NB4 (cell line): ENCODE data around the gene GAS7.

Source experiments
- DNase-seq: peaks from one replicate; pipeline ENCODE4 v3.0.0; 2010; ENCODE audit warnings: low read depth
- H3K4me3 ChIP-seq: one replicate; pipeline ENCODE4 v1.5.1; 2011; ENCODE audit warnings: mild to moderate bottlenecking, low read depth, low read length, moderate library complexity
- CTCF ChIP-seq: IDR thresholded peaks from one replicate; pipeline ENCODE4 v1.5.1; 2012; ENCODE audit warnings: low read depth, low read length
- MAX ChIP-seq: IDR thresholded peaks from 2 replicates; pipeline ENCODE4 v1.6.1; 2011; ENCODE audit warnings: low read depth, low read length
- MYC ChIP-seq: IDR thresholded peaks from 2 replicates; pipeline ENCODE4 v1.6.1; 2011; ENCODE audit warnings: low read depth, low read length
- POLR2A ChIP-seq: IDR thresholded peaks from 2 replicates; pipeline ENCODE4 v1.6.1; 2011; ENCODE audit warnings: mild to moderate bottlenecking; ENCODE audit not compliant: insufficient read length; ENCODE audit errors: extremely low read depth

The GAS7 gene

GRCh38 chr17:9908649-9909042 lies 289.8 kb downstream of the GAS7 start:
- no peak for TF ChIP-seq MYC
- no peak for TF ChIP-seq MAX
- no peak for TF ChIP-seq CTCF
- no peak for TF ChIP-seq POLR2A
- H3K4me3 ChIP-seq: no peak overlapping the region
- no peak for DNase-seq

- no peak overlapping the region for H3K4me3 ChIP-seq
- DNase-seq: no peak
- no peak for TF ChIP-seq MYC
- no peak for TF ChIP-seq MAX
- no peak for TF ChIP-seq POLR2A
- TF ChIP-seq CTCF: no peak
Observed at GRCh38 chr17:9907883-9908648, 290.3 kb downstream of the GAS7 start.

- TF ChIP-seq MAX (no peak), MYC (no peak), CTCF (no peak), POLR2A (no peak)
- H3K4me3 ChIP-seq: no peak overlapping the region
- no peak for DNase-seq
Observed at GRCh38 chr17:9907131-9907530, 291.3 kb downstream of the GAS7 start.

GRCh38 chr17:9906616-9907015 lies 291.8 kb downstream of the GAS7 start:
- TF ChIP-seq MAX (no peak), POLR2A (no peak), MYC (no peak), CTCF (no peak)
- H3K4me3 ChIP-seq: no peak overlapping the region
- no peak for DNase-seq

- peak; percentile 55 for DNase-seq
- 0 out of 2 replicates have a peak, but pooled peaks have one; percentile 24 for TF ChIP-seq MYC
- no peak for TF ChIP-seq POLR2A
- peak; percentile 88 for TF ChIP-seq CTCF
- peak; percentile 58; the same call in 1 of the 2 replicates for TF ChIP-seq MAX
- H3K4me3 ChIP-seq: no peak overlapping the region
Observed at GRCh38 chr17:9905902-9906301, 292.5 kb downstream of the GAS7 start.
